Left lung (tissue), 10 donors: ENCODE data around the gene OSBPL6. TPM values are rescaled to one million over a fixed set of nuclear protein-coding genes. Genes with fewer than 3 reads are reported as not detected.

ENCODE experiments used
- ATAC-seq: fragments of 200-7000 bp; cut with Tn5 transposase; one replicate; pipeline ENCODE4 v1.9.1; 2020; ENCODE audit warnings: moderate library complexity
- DNase-seq, 4 donors: peaks; one replicate each; pipeline ENCODE4 v3.0.0-alpha.2; 2013 to 2020
- H3K27ac ChIP-seq, 2 donors: fragments of 200-600 bp; sonication (generic) in 1 of 2; one replicate each; pipeline versions ENCODE4 v1.5.0 to v1.8.0; 2020 to 2021
- H3K27me3 ChIP-seq, 2 donors: fragments of 200-600 bp; sonication (generic) in 1 of 2; one replicate each; pipeline versions ENCODE4 v1.5.0 to v1.8.0; 2020 to 2021
- H3K36me3 ChIP-seq, 2 donors: fragments of 200-600 bp; sonication (generic) in 1 of 2; one replicate each; pipeline versions ENCODE4 v1.5.0 to v1.8.0; 2020 to 2021
- H3K4me1 ChIP-seq, 2 donors: fragments of 200-600 bp; one replicate each; pipeline ENCODE4 v1.8.0; 2021
- H3K4me3 ChIP-seq, 2 donors: fragments of 200-600 bp; sonication (generic) in 1 of 2; one replicate each; pipeline versions ENCODE4 v1.5.0 to v1.8.0; 2020 to 2021; ENCODE audit warnings: mild to moderate bottlenecking in 1 of 2
- H3K9me3 ChIP-seq, 2 donors: fragments of 200-600 bp; sonication (generic) in 1 of 2; one replicate each; pipeline versions ENCODE4 v1.5.0 to v1.8.0; 2020 to 2021
- intact Hi-C, 2 donors: fragments of 100-400 bp; cut with DNase I; formaldehyde crosslinking; loops; one replicate each; pipeline versions ENCODE4 v1.11.2 to v1.14.2; 2022
- polyA plus RNA-seq, 6 donors: library from polyadenylated mRNA; unstranded; fragments of 120-200 nt; gene quantifications; one replicate each; pipeline ENCODE4 v1.2.1, GENCODE V29; 2013; ENCODE audit not compliant: insufficient read length in 6 of 6
- total RNA-seq, 2 donors: library from RNA; stranded (reverse); fragmentation: NEBNext Ultra II Directional; extraction: Animal tissue kit (Norgen Biotek cat#: 25700); gene quantifications; one replicate each; pipeline ENCODE4 v1.2.1, GENCODE V29; 2021
- TF ChIP-seq, protein P1 (sequence below), 2 donors: fragments of 200-600 bp; sonication (generic) in 1 of 2; IDR thresholded peaks; one replicate each; pipeline versions ENCODE4 v1.5.0 to v1.8.0; 2021; ENCODE audit warnings: antibody characterized with exemption in 2 of 2
- donor health status: DM: no; HTN: yes; CAD: no.
- donor health status: DM: no; HTN: no; CAD: no.

Gene OSBPL6
- total and polyA plus RNA-seq, 8 donors = 2.9 to 6.0 (median 4.9) TPM

GRCh38 chr2:178279142-178279541 lies 84.8 kb downstream of the OSBPL6 start:
- intact Hi-C loops = loop anchor here in 1 of 2 donors (5.0 kb wide), 1 partner anchor 147 kb away; no protein-coding TSS in a partner anchor
- no peaks in the 10 kb centered on the region for H3K36me3 ChIP-seq
- DNase-seq = no peak
- H3K9me3 ChIP-seq = no peaks in the 10 kb centered on the region
- ATAC-seq = no peak
- TF ChIP-seq, protein P1, sequence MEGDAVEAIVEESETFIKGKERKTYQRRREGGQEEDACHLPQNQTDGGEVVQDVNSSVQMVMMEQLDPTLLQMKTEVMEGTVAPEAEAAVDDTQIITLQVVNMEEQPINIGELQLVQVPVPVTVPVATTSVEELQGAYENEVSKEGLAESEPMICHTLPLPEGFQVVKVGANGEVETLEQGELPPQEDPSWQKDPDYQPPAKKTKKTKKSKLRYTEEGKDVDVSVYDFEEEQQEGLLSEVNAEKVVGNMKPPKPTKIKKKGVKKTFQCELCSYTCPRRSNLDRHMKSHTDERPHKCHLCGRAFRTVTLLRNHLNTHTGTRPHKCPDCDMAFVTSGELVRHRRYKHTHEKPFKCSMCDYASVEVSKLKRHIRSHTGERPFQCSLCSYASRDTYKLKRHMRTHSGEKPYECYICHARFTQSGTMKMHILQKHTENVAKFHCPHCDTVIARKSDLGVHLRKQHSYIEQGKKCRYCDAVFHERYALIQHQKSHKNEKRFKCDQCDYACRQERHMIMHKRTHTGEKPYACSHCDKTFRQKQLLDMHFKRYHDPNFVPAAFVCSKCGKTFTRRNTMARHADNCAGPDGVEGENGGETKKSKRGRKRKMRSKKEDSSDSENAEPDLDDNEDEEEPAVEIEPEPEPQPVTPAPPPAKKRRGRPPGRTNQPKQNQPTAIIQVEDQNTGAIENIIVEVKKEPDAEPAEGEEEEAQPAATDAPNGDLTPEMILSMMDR (IDR thresholded peaks at IDR 0.05) = no peak
- no peak overlapping the region for H3K4me3 ChIP-seq
- H3K4me1 ChIP-seq = no peaks in the 10 kb centered on the region
- no peak overlapping the region for H3K27ac ChIP-seq
- H3K27me3 ChIP-seq = no peaks in the 10 kb centered on the region

GRCh38 chr2:178279636-178280035 lies 85.3 kb downstream of the OSBPL6 start:
- no peak overlapping the region for H3K27ac ChIP-seq

GRCh38 chr2:178280244-178280852 lies 86.0 kb downstream of the OSBPL6 start:
- H3K4me1 ChIP-seq = no peaks in the 10 kb centered on the region
- DNase-seq = peak in 1 of 4 donors; percentile 25
- no peak overlapping the region for H3K27ac ChIP-seq
- intact Hi-C loops = no loop called here
- H3K36me3 ChIP-seq = no peaks in the 10 kb centered on the region
- H3K27me3 ChIP-seq = no peaks in the 10 kb centered on the region
- no peak overlapping the region for H3K4me3 ChIP-seq
- TF ChIP-seq, protein P1 (IDR thresholded peaks at IDR 0.05) = peak; percentile 74 to 75
- H3K9me3 ChIP-seq = no peaks in the 10 kb centered on the region
- ATAC-seq = peak; percentile 90

More at GRCh38 chr2:178279636-178280035, 85.3 kb downstream of the OSBPL6 start:
- H3K4me1 ChIP-seq = no peaks in the 10 kb centered on the region
- no peaks in the 10 kb centered on the region for H3K9me3 ChIP-seq
- no peak for ATAC-seq
- no peaks in the 10 kb centered on the region for H3K27me3 ChIP-seq
- TF ChIP-seq, protein P1 (IDR thresholded peaks at IDR 0.05) = no peak
- no peaks in the 10 kb centered on the region for H3K36me3 ChIP-seq
- intact Hi-C loops = loop anchor here in 1 of 2 donors (5.0 kb wide), 1 partner anchor 147 kb away; no protein-coding TSS in a partner anchor
- no peak overlapping the region for H3K4me3 ChIP-seq
- DNase-seq = no peak

DNA sequence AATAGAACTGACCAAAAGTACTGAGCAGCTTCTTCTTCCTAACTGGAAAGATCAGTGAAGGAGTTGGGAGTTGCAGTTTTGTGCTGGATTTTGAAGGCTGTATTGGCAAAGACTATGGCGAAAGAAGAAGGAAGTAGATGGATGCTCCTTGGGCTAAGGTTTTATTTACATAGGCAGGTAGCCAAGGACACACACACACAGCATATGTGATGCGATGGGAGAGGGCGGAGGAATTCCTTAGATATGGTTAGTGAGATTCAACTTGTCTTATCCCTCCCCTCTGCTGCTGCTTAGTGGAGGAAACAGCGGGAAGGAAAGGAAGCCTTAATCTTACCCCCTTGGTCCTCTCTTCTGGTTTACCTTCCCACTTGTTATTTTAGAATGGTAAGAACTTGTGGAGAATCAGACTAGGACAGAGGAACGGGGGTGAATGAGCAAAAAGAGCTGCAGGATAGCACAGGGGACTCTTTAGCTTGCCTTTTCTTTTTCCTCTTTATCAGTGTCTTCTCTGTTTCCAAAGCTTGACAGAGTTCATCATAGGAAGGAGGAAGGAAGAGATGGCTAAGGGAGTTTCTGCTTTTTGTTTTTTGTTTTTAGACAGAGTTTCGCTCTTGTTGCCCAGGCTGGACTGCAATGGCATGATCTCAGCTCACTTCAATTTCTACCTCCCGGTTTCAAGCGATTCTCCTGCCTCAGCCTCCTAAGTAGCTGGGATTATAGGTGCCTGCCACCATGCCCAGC lies 87.9 kb downstream of the OSBPL6 start:
- no peaks in the 10 kb centered on the region for H3K27me3 ChIP-seq
- H3K9me3 ChIP-seq = no peaks in the 10 kb centered on the region
- H3K36me3 ChIP-seq = no peaks in the 10 kb centered on the region
- TF ChIP-seq, protein P1 (IDR thresholded peaks at IDR 0.05) = no peak
- ATAC-seq = no peak
- no peak overlapping the region for H3K27ac ChIP-seq
- peak in 1 of 4 donors; percentile 2 for DNase-seq
- H3K4me3 ChIP-seq = no peak overlapping the region
- intact Hi-C loops = no loop called here
- no peaks in the 10 kb centered on the region for H3K4me1 ChIP-seq

DNA sequence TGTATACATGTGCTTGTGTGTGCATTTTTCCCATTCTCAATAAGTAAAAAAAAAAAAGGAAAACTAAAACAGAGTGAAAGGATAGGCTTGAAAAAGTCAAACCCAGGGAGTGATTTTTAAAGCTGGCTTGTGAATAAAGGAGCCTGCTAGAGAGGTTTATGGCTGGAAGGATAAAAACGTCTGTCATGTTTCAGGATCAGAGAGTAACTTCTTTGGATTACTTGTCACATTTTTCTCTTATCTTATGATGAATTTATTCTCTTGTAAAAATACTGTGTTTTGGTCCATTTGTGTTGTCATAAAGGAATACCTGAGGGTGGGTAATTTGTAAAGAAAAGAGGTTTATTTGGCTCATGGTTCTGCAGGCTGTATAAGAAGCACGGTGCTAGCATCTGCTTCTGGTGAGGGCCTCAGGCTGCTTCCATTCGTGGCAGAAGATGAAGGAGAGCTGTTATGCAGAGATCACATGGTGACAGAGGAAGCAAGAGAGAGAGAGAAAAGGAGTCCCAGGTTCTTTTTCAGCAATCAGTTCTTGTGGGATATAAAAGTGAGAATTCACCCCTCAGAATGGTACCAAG lies 89.1 kb downstream of the OSBPL6 start:
- no peak overlapping the region for H3K27ac ChIP-seq
- no peak overlapping the region for H3K4me3 ChIP-seq
- no peaks in the 10 kb centered on the region for H3K9me3 ChIP-seq
- no peaks in the 10 kb centered on the region for H3K4me1 ChIP-seq
- intact Hi-C loops = no loop called here
- H3K36me3 ChIP-seq = no peaks in the 10 kb centered on the region
- no peaks in the 10 kb centered on the region for H3K27me3 ChIP-seq
- DNase-seq (no peak), ATAC-seq (no peak)
- TF ChIP-seq, protein P1 (IDR thresholded peaks at IDR 0.05) = no peak
